Activated T-cell treated with anti-CD3 and anti-CD28 coated beads for 1 hour (primary cell): ENCODE results near the gene MGST1.
"Not testable (repeated sequence)": the region's sequence is repeated elsewhere in the genome, so short reads cannot be mapped to it uniquely, and the experiment has no call there.

Source experiments
- DNase-seq: peaks from one replicate; pipeline ENCODE4 v3.0.0-alpha.2; 2020; ENCODE audit warnings: low read depth

The MGST1 gene

GRCh38 chr12:16352481-16352880, 5.0 kb downstream of the MGST1 start:
- DNase-seq = no peak

- DNase-seq = no peak
Measured at GRCh38 chr12:16358878-16359277, 11.4 kb downstream of the MGST1 start.

- DNase-seq = no peak
Measured at GRCh38 chr12:16359512-16360491, 12.4 kb downstream of the MGST1 start.

- no peak for DNase-seq
Measured at GRCh38 chr12:16361142-16361783, 13.8 kb downstream of the MGST1 start.

GRCh38 chr12:16362550-16362949, 15.1 kb downstream of the MGST1 start:
- no peak for DNase-seq

GRCh38 chr12:16369156-16369555, 21.7 kb downstream of the MGST1 start:
- DNase-seq = no peak

GRCh38 chr12:16370096-16370495, 22.7 kb downstream of the MGST1 start:
- DNase-seq = no peak

GRCh38 chr12:16382652-16383312, 35.3 kb downstream of the MGST1 start:
- not testable (repeated sequence) for DNase-seq

- DNase-seq = no peak
Measured at GRCh38 chr12:16384732-16385131, 37.3 kb downstream of the MGST1 start.

GRCh38 chr12:16385782-16386646, 38.6 kb downstream of the MGST1 start:
- DNase-seq = no peak

GRCh38 chr12:16387919-16388318, 40.5 kb downstream of the MGST1 start:
- DNase-seq = no peak

GRCh38 chr12:16389594-16389993, 42.1 kb downstream of the MGST1 start:
- no peak for DNase-seq

GRCh38 chr12:16392846-16393535, 45.5 kb downstream of the MGST1 start:
- DNase-seq = no peak

- no peak for DNase-seq
Measured at GRCh38 chr12:16399101-16399500, 51.7 kb downstream of the MGST1 start.

- not testable (repeated sequence) for DNase-seq
Measured at GRCh38 chr12:16401835-16402234, 54.4 kb downstream of the MGST1 start.

GRCh38 chr12:16407346-16407745, 59.9 kb downstream of the MGST1 start:
- no peak for DNase-seq
